ENCODE results near the gene HOXB6. TPM values are rescaled to one million over a fixed set of nuclear protein-coding genes. Genes with fewer than 3 reads are reported as not detected.
A peak's percentile ranks its signal among the peaks of the same experiment; 100 is the strongest.

Gene HOXB6
- total RNA-seq, 1 donor from 2014 or later, result 0.28 TPM

GRCh38 chr17:48593840-48594537 is 10.8 kb downstream of the HOXB6 start:
- ATAC-seq, result peak; percentile 71

GRCh38 chr17:48593126-48593829 is 11.5 kb downstream of the HOXB6 start, which contains the start of gene HOXB5:
Gene HOXB5 (minus strand): TSS chr17:48593779. CDS start chr17:48593682, 97 bp downstream.
- ATAC-seq, result peak; percentile 26

- ATAC-seq, result no peak
These were observed 12.2 kb downstream of the HOXB6 start for GRCh38 chr17:48592577-48592976.

GRCh38 chr17:48592057-48592514 is 12.7 kb downstream of the HOXB6 start:
- ATAC-seq, result no peak

GRCh38 chr17:48591255-48592056 is 13.3 kb downstream of the HOXB6 start:
- ATAC-seq, result no peak

- no peak for ATAC-seq
These were observed 14.1 kb downstream of the HOXB6 start for GRCh38 chr17:48590607-48591161.

GRCh38 chr17:48589831-48590606 is 14.8 kb downstream of the HOXB6 start, which contains the start of gene HOXB3:
Gene HOXB3 (minus strand): TSS chr17:48590241. CDS start chr17:48552474, 37,767 bp downstream.
- ATAC-seq, result no peak

GRCh38 chr17:48589060-48589830 is 15.5 kb downstream of the HOXB6 start:
- ATAC-seq, result no peak

GRCh38 chr17:48588528-48588927 is 16.3 kb downstream of the HOXB6 start:
- ATAC-seq, result no peak

GRCh38 chr17:48588074-48588415 is 16.7 kb downstream of the HOXB6 start:
- ATAC-seq, result no peak

GRCh38 chr17:48587276-48588073 is 17.3 kb downstream of the HOXB6 start:
- ATAC-seq, result no peak

GRCh38 chr17:48586355-48587258 is 18.2 kb downstream of the HOXB6 start:
- ATAC-seq, result no peak

- ATAC-seq, result no peak
These were observed 20.5 kb downstream of the HOXB6 start for GRCh38 chr17:48584223-48584741.

GRCh38 chr17:48583708-48584222 is 21.0 kb downstream of the HOXB6 start:
- no peak for ATAC-seq

GRCh38 chr17:48582750-48583069 is 22.1 kb downstream of the HOXB6 start:
- no peak for ATAC-seq

- ATAC-seq, result no peak
These were observed 24.8 kb downstream of the HOXB6 start for GRCh38 chr17:48579760-48580554.

- ATAC-seq, result no peak
These were observed 25.4 kb downstream of the HOXB6 start for GRCh38 chr17:48579471-48579759.
